Amygdala (tissue), 56 donors: ENCODE data around the gene PSMC6.
A peak's percentile ranks its signal among the peaks of the same experiment; 100 is the strongest.
"Not testable (repeated sequence)": the region's sequence is repeated elsewhere in the genome, so short reads cannot be mapped to it uniquely, and the experiment has no call there.

Experiments used
- DNase-seq, 56 donors: peaks; one replicate each; lab custom pipeline; 2025; lab: John Stamatoyannopoulos, UW

The PSMC6 gene

GRCh38 chr14:52711666-52712065 is 4.7 kb downstream of the PSMC6 start:
- no peak for DNase-seq

- DNase-seq = no peak
These were observed 9.2 kb downstream of the PSMC6 start for GRCh38 chr14:52716155-52716554.

- no peak for DNase-seq
These were observed 16.7 kb downstream of the PSMC6 start for GRCh38 chr14:52723514-52724359.

- no peak for DNase-seq
These were observed 17.3 kb downstream of the PSMC6 start for GRCh38 chr14:52724360-52724644.

- DNase-seq = not testable (repeated sequence)
These were observed 20.5 kb downstream of the PSMC6 start for GRCh38 chr14:52727509-52727908.

GRCh38 chr14:52729035-52729434 is 22.0 kb downstream of the PSMC6 start:
- DNase-seq = not testable (repeated sequence)

GRCh38 chr14:52729585-52729924 is 22.6 kb downstream of the PSMC6 start:
- no peak for DNase-seq

GRCh38 chr14:52729925-52730708 is 23.1 kb downstream of the PSMC6 start, which contains the start of gene STYX:
Gene STYX, plus strand, starts transcription at chr14:52730166. Its CDS starts 309 bp downstream, at chr14:52730475.
- DNase-seq = peak; percentile 25 to 98 (median 95)

- peak in 1 of 56 donors; percentile 38 for DNase-seq
These were observed 23.7 kb downstream of the PSMC6 start for GRCh38 chr14:52730709-52731111.

GRCh38 chr14:52733824-52734223 is 26.8 kb downstream of the PSMC6 start:
- DNase-seq = no peak

GRCh38 chr14:52735921-52736489 is 29.0 kb downstream of the PSMC6 start:
- DNase-seq = no peak

GRCh38 chr14:52738409-52738808 is 31.4 kb downstream of the PSMC6 start:
- no peak for DNase-seq

GRCh38 chr14:52740751-52741150 is 33.8 kb downstream of the PSMC6 start:
- DNase-seq = no peak

GRCh38 chr14:52741865-52742264 is 34.9 kb downstream of the PSMC6 start:
- DNase-seq = no peak

GRCh38 chr14:52748647-52749292 is 41.8 kb downstream of the PSMC6 start:
- no peak for DNase-seq

GRCh38 chr14:52755607-52756316 is 48.8 kb downstream of the PSMC6 start:
- DNase-seq = no peak

- no peak for DNase-seq
These were observed 52.1 kb downstream of the PSMC6 start for GRCh38 chr14:52759145-52759544.

- not testable (repeated sequence) for DNase-seq
These were observed 55.9 kb downstream of the PSMC6 start for GRCh38 chr14:52762923-52763322.

GRCh38 chr14:52767058-52767833 is 60.2 kb downstream of the PSMC6 start:
- no peak for DNase-seq

GRCh38 chr14:52769887-52770286 is 62.9 kb downstream of the PSMC6 start:
- no peak for DNase-seq
